Keratinocyte (primary cell): ENCODE data around the gene PARD3B. TPM values are rescaled to one million over a fixed set of nuclear protein-coding genes. Genes with fewer than 3 reads are reported as not detected.

Experiments
- DNase-seq: peaks from one replicate; pipeline ENCODE4 v3.0.0-alpha.2; 2011; ENCODE audit warnings: low read depth, missing footprints, low spot score
- FAIRE-seq: peaks from 2 replicates; lab custom pipeline; 2011; peaks lifted over from hg19 to GRCh38; lab: Jason Lieb, UNC
- H2AFZ ChIP-seq: 2 replicates; pipeline ENCODE4 v1.6.0; 2012; ENCODE audit warnings: low read length, control low read depth, inconsistent platforms; ENCODE audit not compliant: control insufficient read depth
- H3K27ac ChIP-seq: 2 replicates; pipeline ENCODE4 v1.5.1; 2011; ENCODE audit warnings: low read length; ENCODE audit not compliant: control insufficient read depth, insufficient read depth
- H3K27me3 ChIP-seq: 3 replicates; pipeline ENCODE4 v1.6.0; 2011; ENCODE audit warnings: low read length; ENCODE audit not compliant: control insufficient read depth, insufficient read depth; ENCODE audit errors: extremely low read depth
- H3K36me3 ChIP-seq, 2 experiments: 2 replicates in 1 of 2; 3 replicates in 1 of 2; pipeline ENCODE4 v1.5.1; 2011; ENCODE audit warnings: low read length in 2 of 2, mild to moderate bottlenecking in 1 of 2; ENCODE audit not compliant: control insufficient read depth in 2 of 2, insufficient read depth in 2 of 2; ENCODE audit errors: extremely low read depth in 1 of 2
- H3K4me1 ChIP-seq: 3 replicates; pipeline ENCODE4 v1.5.1; 2011; ENCODE audit warnings: low read length; ENCODE audit not compliant: control insufficient read depth, insufficient read depth; ENCODE audit errors: extremely low read depth
- H3K4me2 ChIP-seq: 3 replicates; pipeline ENCODE4 v1.6.0; 2011; ENCODE audit warnings: low read depth, low read length; ENCODE audit not compliant: control insufficient read depth, insufficient read depth; ENCODE audit errors: extremely low read depth
- H3K4me3 ChIP-seq, 3 experiments: fragments of 200-600 bp in 1 of 3; sonication (generic) in 1 of 3; 2 replicates in 2 of 3; 3 replicates in 1 of 3; pipeline ENCODE4 v1.5.1; 2011 to 2016; ENCODE audit warnings: low read length in 3 of 3, mild to moderate bottlenecking in 3 of 3, control low read depth in 2 of 3, inconsistent platforms in 1 of 3, low read depth in 1 of 3, mixed read lengths in 1 of 3, mixed run types in 1 of 3, moderate library complexity in 1 of 3; ENCODE audit not compliant: control insufficient read depth in 2 of 3, insufficient read depth in 2 of 3; ENCODE audit errors: extremely low read depth in 1 of 3
- H3K79me2 ChIP-seq: 2 replicates; pipeline ENCODE4 v1.6.0; 2012; ENCODE audit warnings: low read length; ENCODE audit not compliant: control insufficient read depth, insufficient read depth
- H3K9ac ChIP-seq: 3 replicates; pipeline ENCODE4 v1.6.0; 2011; ENCODE audit warnings: low read length; ENCODE audit not compliant: control insufficient read depth, insufficient read depth; ENCODE audit errors: extremely low read depth
- H3K9me1 ChIP-seq: 3 replicates; pipeline ENCODE4 v1.6.0; 2011; ENCODE audit warnings: low read length; ENCODE audit not compliant: control insufficient read depth, insufficient read depth; ENCODE audit errors: extremely low read depth
- H3K9me3 ChIP-seq: 2 replicates; pipeline ENCODE4 v1.5.1; 2012; ENCODE audit warnings: low read depth, low read length; ENCODE audit not compliant: control insufficient read depth
- H4K20me1 ChIP-seq: 3 replicates; pipeline ENCODE4 v1.6.0; 2011; ENCODE audit warnings: low read length; ENCODE audit not compliant: control insufficient read depth, insufficient read depth; ENCODE audit errors: extremely low read depth
- EZH2 ChIP-seq: IDR thresholded peaks from one replicate; pipeline ENCODE4 v1.6.1; 2012; ENCODE audit warnings: inconsistent platforms, mild to moderate bottlenecking, low read length, moderate library complexity
- dilution Hi-C: fragments of 300-500 bp; cut with MboI; formaldehyde crosslinking; loops from one replicate; pipeline ENCODE4 v1.7.0; 2020; ENCODE audit warnings: low sequenced_read_pairs; ENCODE audit not compliant: extremely low pct_ligation_motif_present
- polyA plus RNA-seq, 5 experiments: library from polyadenylated mRNA; depleted of rRNA in 3 of 5; stranded (reverse) in 3 of 5; stranded (forward) in 1 of 5; unstranded in 1 of 5; fragments of >200 nt; gene quantifications; 1 replicate in 1 of 5; 2 replicates in 3 of 5; 3 replicates in 1 of 5; pipeline versions ENCODE4 v1.2.1 to v1.2.3, GENCODE V29; 2011 to 2012; ENCODE audit warnings: missing spikeins in 2 of 5, low read depth in 1 of 5, low replicate concordance in 1 of 5
- TF ChIP-seq, protein P1 (sequence below), 3 experiments: IDR thresholded peaks in 1 of 3; conservative IDR thresholded peaks in 1 of 3; optimal IDR thresholded peaks in 1 of 3; 2 replicates in 2 of 3; 3 replicates in 1 of 3; pipeline versions ENCODE3 to v1.5.1; 2011; ENCODE audit warnings: low read length in 3 of 3, mild to moderate bottlenecking in 3 of 3, moderate library complexity in 2 of 3, control low read depth in 1 of 3, inconsistent platforms in 1 of 3; ENCODE audit not compliant: insufficient read depth in 2 of 3; ENCODE audit errors: extremely low read depth in 1 of 3

Gene PARD3B
- polyA plus RNA-seq, 1 donor (not counting 4 experiments of a cell fraction or from before 2014, with no cell fraction given), result 1.2 TPM

DNA sequence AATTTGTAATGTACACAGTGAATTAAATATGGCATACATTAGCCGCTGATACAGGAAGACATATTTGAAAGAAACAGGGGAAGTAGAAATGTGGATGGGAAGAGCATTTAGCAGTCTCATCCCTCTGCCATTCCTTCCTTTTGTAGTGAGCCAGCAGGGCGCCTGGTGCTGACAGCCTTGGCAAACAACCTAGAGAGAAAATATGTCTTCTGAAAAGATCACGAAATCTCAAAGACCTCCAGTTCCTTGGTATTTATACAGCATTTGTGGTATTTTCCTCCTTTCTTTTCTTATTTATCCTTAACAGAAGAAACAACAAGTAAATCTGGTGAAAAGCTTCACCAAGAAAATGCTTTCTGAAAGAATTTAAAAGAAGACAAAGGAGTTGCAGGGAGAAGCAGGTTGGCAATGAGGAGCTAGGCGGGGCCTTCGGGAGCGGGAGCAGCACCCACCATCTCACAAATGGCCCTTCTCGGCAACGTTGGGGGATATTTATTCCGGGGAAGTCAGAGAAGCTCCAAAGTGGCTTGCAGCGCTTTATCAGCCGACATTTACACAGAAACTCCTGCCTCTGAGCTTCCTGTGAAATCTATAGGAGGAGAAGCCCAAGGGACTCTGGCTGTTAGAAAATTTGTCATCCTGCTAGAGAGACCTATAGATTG is 731.0 kb downstream of the PARD3B start:
- dilution Hi-C loops, result no loop called here
- no peak overlapping the region for H3K9ac ChIP-seq
- H3K27me3 ChIP-seq, result no peaks in the 10 kb centered on the region
- DNase-seq (no peak), FAIRE-seq (no peak)
- H3K9me1 ChIP-seq, result no peaks in the 10 kb centered on the region
- no peaks in the 10 kb centered on the region for H3K36me3 ChIP-seq
- H3K79me2 ChIP-seq, result no peaks in the 10 kb centered on the region
- no peak for TF ChIP-seq EZH2
- TF ChIP-seq, protein P1, sequence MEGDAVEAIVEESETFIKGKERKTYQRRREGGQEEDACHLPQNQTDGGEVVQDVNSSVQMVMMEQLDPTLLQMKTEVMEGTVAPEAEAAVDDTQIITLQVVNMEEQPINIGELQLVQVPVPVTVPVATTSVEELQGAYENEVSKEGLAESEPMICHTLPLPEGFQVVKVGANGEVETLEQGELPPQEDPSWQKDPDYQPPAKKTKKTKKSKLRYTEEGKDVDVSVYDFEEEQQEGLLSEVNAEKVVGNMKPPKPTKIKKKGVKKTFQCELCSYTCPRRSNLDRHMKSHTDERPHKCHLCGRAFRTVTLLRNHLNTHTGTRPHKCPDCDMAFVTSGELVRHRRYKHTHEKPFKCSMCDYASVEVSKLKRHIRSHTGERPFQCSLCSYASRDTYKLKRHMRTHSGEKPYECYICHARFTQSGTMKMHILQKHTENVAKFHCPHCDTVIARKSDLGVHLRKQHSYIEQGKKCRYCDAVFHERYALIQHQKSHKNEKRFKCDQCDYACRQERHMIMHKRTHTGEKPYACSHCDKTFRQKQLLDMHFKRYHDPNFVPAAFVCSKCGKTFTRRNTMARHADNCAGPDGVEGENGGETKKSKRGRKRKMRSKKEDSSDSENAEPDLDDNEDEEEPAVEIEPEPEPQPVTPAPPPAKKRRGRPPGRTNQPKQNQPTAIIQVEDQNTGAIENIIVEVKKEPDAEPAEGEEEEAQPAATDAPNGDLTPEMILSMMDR (optimal IDR thresholded peaks at IDR 0.05 in 1 of 3, IDR thresholded peaks at IDR 0.05 in 1 of 3, conservative IDR thresholded peaks at IDR 0.05 in 1 of 3; ENCODE audit: extremely low read depth in 1 of 3, insufficient read depth in 2 of 3, low read length in 3 of 3), result no peak
- no peaks in the 10 kb centered on the region for H3K9me3 ChIP-seq
- no peak overlapping the region for H2AFZ ChIP-seq
- H4K20me1 ChIP-seq, result no peaks in the 10 kb centered on the region
- H3K4me2 ChIP-seq, result no peak overlapping the region
- H3K4me1 ChIP-seq, result no peaks in the 10 kb centered on the region
- no peak overlapping the region for H3K27ac ChIP-seq
- H3K4me3 ChIP-seq, result no peak overlapping the region

DNA sequence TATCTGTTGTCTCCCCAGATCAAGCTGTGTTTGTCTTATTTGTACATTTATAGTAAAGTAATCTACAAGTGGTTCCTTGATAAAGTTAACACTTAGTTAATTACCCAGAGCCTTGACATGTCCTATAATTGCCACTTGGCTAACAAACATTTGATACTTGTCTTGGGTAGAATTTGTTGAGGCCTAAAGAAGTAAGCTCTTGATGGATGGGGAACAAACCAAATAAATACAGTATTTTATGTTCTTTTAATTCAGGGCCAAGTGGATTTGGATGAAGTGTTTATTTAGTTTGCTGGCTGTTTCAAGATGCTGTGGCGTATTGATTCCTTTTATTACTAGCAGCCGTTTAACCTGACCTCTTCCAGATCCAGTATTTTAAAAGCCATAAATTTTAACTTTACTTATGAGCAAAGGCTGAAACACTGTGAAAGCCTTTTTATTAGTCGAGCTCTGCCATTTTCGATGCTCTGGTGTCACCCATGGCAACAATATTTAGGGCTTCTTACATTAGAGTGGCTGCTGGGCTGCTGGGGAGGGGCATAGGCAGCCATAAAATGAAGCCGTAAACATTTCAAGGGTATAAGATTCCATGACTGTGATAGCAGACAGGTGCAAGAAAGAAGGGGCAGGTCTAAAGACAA is 735.4 kb downstream of the PARD3B start:
- no peaks in the 10 kb centered on the region for H4K20me1 ChIP-seq
- H3K9me3 ChIP-seq, result no peaks in the 10 kb centered on the region
- H3K79me2 ChIP-seq, result no peaks in the 10 kb centered on the region
- H2AFZ ChIP-seq, result no peak overlapping the region
- dilution Hi-C loops, result no loop called here
- FAIRE-seq (no peak), DNase-seq (no peak)
- no peak overlapping the region for H3K4me2 ChIP-seq
- no peak overlapping the region for H3K27ac ChIP-seq
- no peak overlapping the region for H3K9ac ChIP-seq
- H3K4me1 ChIP-seq, result no peaks in the 10 kb centered on the region
- H3K36me3 ChIP-seq, result no peaks in the 10 kb centered on the region
- H3K4me3 ChIP-seq, result no peak overlapping the region
- no peaks in the 10 kb centered on the region for H3K27me3 ChIP-seq
- no peaks in the 10 kb centered on the region for H3K9me1 ChIP-seq
- TF ChIP-seq EZH2, result no peak
- TF ChIP-seq, protein P1 (optimal IDR thresholded peaks at IDR 0.05 in 1 of 3, IDR thresholded peaks at IDR 0.05 in 1 of 3, conservative IDR thresholded peaks at IDR 0.05 in 1 of 3; ENCODE audit: extremely low read depth in 1 of 3, insufficient read depth in 2 of 3, low read length in 3 of 3), result no peak
